Measurements from ENCODE around the gene SLC39A3. TPM values are rescaled to one million over a fixed set of nuclear protein-coding genes. Genes with fewer than 3 reads are reported as not detected.

Gene SLC39A3
- total and polyA plus RNA-seq, 2 of the 8 experiments (the other 6 are each of a cell fraction or from before 2014, with no cell fraction given), result 33.0 to 52.9 TPM

DNA sequence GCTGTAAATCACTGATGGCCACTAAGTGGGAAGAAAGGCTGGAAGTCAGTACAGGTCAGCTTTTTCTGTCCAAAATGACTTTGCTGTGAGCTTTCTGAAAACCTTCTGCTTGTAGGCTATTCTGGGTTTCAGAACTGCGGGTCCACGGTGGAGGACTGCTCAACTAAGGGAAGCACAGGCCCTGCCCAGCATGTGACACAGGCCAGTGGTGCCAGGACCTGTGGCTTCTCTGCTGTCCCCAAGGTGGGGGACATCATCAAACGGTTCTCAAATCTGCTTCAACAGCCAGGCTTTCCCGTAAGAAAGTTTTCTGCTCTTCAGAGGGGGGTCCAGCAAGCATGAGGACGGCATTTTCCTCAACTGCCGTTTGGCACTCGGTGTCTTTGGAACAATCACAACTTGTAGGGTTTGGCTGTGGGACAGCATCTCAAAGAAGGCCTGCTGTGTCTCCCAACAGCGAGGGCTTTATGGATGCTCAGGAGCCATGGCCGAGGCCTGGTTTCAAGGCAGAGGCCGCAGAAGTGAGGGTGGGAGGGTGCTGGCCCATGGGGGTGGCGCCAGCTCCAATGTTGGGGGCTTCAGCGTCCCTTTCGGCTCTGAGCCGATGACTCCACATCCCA, 39.4 kb upstream of the SLC39A3 start (continued):
- TF ChIP-seq, protein P1, sequence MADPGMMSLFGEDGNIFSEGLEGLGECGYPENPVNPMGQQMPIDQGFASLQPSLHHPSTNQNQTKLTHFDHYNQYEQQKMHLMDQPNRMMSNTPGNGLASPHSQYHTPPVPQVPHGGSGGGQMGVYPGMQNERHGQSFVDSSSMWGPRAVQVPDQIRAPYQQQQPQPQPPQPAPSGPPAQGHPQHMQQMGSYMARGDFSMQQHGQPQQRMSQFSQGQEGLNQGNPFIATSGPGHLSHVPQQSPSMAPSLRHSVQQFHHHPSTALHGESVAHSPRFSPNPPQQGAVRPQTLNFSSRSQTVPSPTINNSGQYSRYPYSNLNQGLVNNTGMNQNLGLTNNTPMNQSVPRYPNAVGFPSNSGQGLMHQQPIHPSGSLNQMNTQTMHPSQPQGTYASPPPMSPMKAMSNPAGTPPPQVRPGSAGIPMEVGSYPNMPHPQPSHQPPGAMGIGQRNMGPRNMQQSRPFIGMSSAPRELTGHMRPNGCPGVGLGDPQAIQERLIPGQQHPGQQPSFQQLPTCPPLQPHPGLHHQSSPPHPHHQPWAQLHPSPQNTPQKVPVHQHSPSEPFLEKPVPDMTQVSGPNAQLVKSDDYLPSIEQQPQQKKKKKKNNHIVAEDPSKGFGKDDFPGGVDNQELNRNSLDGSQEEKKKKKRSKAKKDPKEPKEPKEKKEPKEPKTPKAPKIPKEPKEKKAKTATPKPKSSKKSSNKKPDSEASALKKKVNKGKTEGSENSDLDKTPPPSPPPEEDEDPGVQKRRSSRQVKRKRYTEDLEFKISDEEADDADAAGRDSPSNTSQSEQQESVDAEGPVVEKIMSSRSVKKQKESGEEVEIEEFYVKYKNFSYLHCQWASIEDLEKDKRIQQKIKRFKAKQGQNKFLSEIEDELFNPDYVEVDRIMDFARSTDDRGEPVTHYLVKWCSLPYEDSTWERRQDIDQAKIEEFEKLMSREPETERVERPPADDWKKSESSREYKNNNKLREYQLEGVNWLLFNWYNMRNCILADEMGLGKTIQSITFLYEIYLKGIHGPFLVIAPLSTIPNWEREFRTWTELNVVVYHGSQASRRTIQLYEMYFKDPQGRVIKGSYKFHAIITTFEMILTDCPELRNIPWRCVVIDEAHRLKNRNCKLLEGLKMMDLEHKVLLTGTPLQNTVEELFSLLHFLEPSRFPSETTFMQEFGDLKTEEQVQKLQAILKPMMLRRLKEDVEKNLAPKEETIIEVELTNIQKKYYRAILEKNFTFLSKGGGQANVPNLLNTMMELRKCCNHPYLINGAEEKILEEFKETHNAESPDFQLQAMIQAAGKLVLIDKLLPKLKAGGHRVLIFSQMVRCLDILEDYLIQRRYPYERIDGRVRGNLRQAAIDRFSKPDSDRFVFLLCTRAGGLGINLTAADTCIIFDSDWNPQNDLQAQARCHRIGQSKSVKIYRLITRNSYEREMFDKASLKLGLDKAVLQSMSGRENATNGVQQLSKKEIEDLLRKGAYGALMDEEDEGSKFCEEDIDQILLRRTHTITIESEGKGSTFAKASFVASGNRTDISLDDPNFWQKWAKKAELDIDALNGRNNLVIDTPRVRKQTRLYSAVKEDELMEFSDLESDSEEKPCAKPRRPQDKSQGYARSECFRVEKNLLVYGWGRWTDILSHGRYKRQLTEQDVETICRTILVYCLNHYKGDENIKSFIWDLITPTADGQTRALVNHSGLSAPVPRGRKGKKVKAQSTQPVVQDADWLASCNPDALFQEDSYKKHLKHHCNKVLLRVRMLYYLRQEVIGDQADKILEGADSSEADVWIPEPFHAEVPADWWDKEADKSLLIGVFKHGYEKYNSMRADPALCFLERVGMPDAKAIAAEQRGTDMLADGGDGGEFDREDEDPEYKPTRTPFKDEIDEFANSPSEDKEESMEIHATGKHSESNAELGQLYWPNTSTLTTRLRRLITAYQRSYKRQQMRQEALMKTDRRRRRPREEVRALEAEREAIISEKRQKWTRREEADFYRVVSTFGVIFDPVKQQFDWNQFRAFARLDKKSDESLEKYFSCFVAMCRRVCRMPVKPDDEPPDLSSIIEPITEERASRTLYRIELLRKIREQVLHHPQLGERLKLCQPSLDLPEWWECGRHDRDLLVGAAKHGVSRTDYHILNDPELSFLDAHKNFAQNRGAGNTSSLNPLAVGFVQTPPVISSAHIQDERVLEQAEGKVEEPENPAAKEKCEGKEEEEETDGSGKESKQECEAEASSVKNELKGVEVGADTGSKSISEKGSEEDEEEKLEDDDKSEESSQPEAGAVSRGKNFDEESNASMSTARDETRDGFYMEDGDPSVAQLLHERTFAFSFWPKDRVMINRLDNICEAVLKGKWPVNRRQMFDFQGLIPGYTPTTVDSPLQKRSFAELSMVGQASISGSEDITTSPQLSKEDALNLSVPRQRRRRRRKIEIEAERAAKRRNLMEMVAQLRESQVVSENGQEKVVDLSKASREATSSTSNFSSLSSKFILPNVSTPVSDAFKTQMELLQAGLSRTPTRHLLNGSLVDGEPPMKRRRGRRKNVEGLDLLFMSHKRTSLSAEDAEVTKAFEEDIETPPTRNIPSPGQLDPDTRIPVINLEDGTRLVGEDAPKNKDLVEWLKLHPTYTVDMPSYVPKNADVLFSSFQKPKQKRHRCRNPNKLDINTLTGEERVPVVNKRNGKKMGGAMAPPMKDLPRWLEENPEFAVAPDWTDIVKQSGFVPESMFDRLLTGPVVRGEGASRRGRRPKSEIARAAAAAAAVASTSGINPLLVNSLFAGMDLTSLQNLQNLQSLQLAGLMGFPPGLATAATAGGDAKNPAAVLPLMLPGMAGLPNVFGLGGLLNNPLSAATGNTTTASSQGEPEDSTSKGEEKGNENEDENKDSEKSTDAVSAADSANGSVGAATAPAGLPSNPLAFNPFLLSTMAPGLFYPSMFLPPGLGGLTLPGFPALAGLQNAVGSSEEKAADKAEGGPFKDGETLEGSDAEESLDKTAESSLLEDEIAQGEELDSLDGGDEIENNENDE (IDR thresholded peaks at IDR 0.05; ENCODE audit: insufficient replicate concordance, low read length), result no peak
- no peak for TF ChIP-seq FOSL1 (IDR thresholded peaks at IDR 0.05; ENCODE audit: insufficient read depth, low read depth, low read length)
- no peak for TF ChIP-seq CTCF (IDR thresholded peaks at IDR 0.05; ENCODE audit: control extremely low read depth in 1 of 3, insufficient read depth in 1 of 3, low read depth in 1 of 3, low read length in 3 of 3)
- TF ChIP-seq RFX5 (IDR thresholded peaks at IDR 0.05; ENCODE audit: borderline replicate concordance, low read depth, low read length), result no peak
- no peak for TF ChIP-seq POLR2A (IDR thresholded peaks at IDR 0.05; ENCODE audit: control extremely low read depth in 1 of 2, low read depth in 2 of 2, low read length in 2 of 2)
- no peak for TF ChIP-seq SIN3A (conservative IDR thresholded peaks at IDR 0.05 in 1 of 2, IDR thresholded peaks at IDR 0.05 in 1 of 2; ENCODE audit: low read depth in 1 of 2, low read length in 2 of 2)
- TF ChIP-seq GTF2F1 (IDR thresholded peaks at IDR 0.05; ENCODE audit: borderline replicate concordance, low read depth, low read length), result no peak

All from H1 (cell line).